ENCODE measurements around the gene UBA3. TPM values are rescaled to one million over a fixed set of nuclear protein-coding genes. Genes with fewer than 3 reads are reported as not detected.

UBA3 gene
- total RNA-seq (59.4 and 59.8 TPM in 2 replicates), polyA plus RNA-seq (43.3 and 58.5 TPM in 2 replicates)

GRCh38 chr3:69080233-69080920 is at the start of gene UBA3:
Gene UBA3 (minus strand): TSS chr3:69080365. CDS start chr3:69080353, 12 bp downstream.
- H3K27ac ChIP-seq, result peak within 1 kb of the TSS; percentile 82
- H3K36me3 ChIP-seq (replicated peaks; ENCODE audit: insufficient read depth, low read depth), result no peaks in the 10 kb centered on the region
- H3K9me2 ChIP-seq (replicated peaks; ENCODE audit: insufficient read depth), result no peaks in the 10 kb centered on the region
- 10% methylated on average over 23 of the region's 37 CpGs for WGBS (ENCODE audit: low lambda C conversion rate, missing lambda C conversion rate)
- H3K27me3 ChIP-seq, result no peaks in the 10 kb centered on the region
- no peaks in the 10 kb centered on the region for H3K9me3 ChIP-seq (ENCODE audit: low read depth)
- H3K4me2 ChIP-seq, result peak within 1 kb of the TSS; percentile 90
- no peak for TF ChIP-seq EZH2 (IDR thresholded peaks at IDR 0.05; ENCODE audit: borderline replicate concordance)
- no peak for TF ChIP-seq CTCF (IDR thresholded peaks at IDR 0.05; ENCODE audit: poor library complexity)
- TF ChIP-seq EZH2phosphoT487 (IDR thresholded peaks at IDR 0.05; ENCODE audit: low read depth, severe bottlenecking, unreplicated experiment), result no peak
- H3K4me1 ChIP-seq (ENCODE audit: insufficient read depth), result peaks cover 37% of the 10 kb centered on the region
- no peaks in the 10 kb centered on the region for H4K20me1 ChIP-seq (ENCODE audit: insufficient read depth, poor library complexity, severe bottlenecking)
- H2AFZ ChIP-seq, result peak within 1 kb of the TSS; percentile 76
- peak within 1 kb of the TSS; percentile 72 for H3K4me3 ChIP-seq
- peak; percentile 96 for DNase-seq (ENCODE audit: low spot score)
- peaks cover 52% of the 10 kb centered on the region for H3K79me2 ChIP-seq

GRCh38 chr3:69129531-69129930 is 49.4 kb upstream of the UBA3 start:
- no peak for DNase-seq (ENCODE audit: low spot score)
- no peaks in the 10 kb centered on the region for H3K9me2 ChIP-seq (replicated peaks; ENCODE audit: insufficient read depth)
- H3K4me3 ChIP-seq, result no peak overlapping the region
- no peak overlapping the region for H3K4me2 ChIP-seq
- H3K36me3 ChIP-seq (replicated peaks; ENCODE audit: insufficient read depth, low read depth), result no peaks in the 10 kb centered on the region
- no peak overlapping the region for H2AFZ ChIP-seq
- H4K20me1 ChIP-seq (ENCODE audit: insufficient read depth, poor library complexity, severe bottlenecking), result no peaks in the 10 kb centered on the region
- no peaks in the 10 kb centered on the region for H3K79me2 ChIP-seq
- H3K27me3 ChIP-seq, result no peaks in the 10 kb centered on the region
- TF ChIP-seq EZH2phosphoT487 (IDR thresholded peaks at IDR 0.05; ENCODE audit: low read depth, severe bottlenecking, unreplicated experiment), result no peak
- TF ChIP-seq CTCF (IDR thresholded peaks at IDR 0.05; ENCODE audit: poor library complexity), result no peak
- TF ChIP-seq EZH2 (IDR thresholded peaks at IDR 0.05; ENCODE audit: borderline replicate concordance), result no peak
- no peak overlapping the region for H3K27ac ChIP-seq
- no peaks in the 10 kb centered on the region for H3K4me1 ChIP-seq (ENCODE audit: insufficient read depth)
- H3K9me3 ChIP-seq (ENCODE audit: low read depth), result no peaks in the 10 kb centered on the region
- 36% methylated on average over 1 of the region's 1 CpG for WGBS (ENCODE audit: low lambda C conversion rate, missing lambda C conversion rate)

- no peaks in the 10 kb centered on the region for H3K36me3 ChIP-seq (replicated peaks; ENCODE audit: insufficient read depth, low read depth)
- H4K20me1 ChIP-seq (ENCODE audit: insufficient read depth, poor library complexity, severe bottlenecking), result no peaks in the 10 kb centered on the region
- H3K79me2 ChIP-seq, result no peaks in the 10 kb centered on the region
- TF ChIP-seq EZH2phosphoT487 (IDR thresholded peaks at IDR 0.05; ENCODE audit: low read depth, severe bottlenecking, unreplicated experiment) (no peak), CTCF (IDR thresholded peaks at IDR 0.05; ENCODE audit: poor library complexity) (no peak), EZH2 (IDR thresholded peaks at IDR 0.05; ENCODE audit: borderline replicate concordance) (no peak)
- H3K4me1 ChIP-seq (ENCODE audit: insufficient read depth), result no peaks in the 10 kb centered on the region
- H3K27ac ChIP-seq, result no peak overlapping the region
- H3K9me2 ChIP-seq (replicated peaks; ENCODE audit: insufficient read depth), result no peaks in the 10 kb centered on the region
- H3K27me3 ChIP-seq, result no peaks in the 10 kb centered on the region
- H2AFZ ChIP-seq, result no peak overlapping the region
- no peak overlapping the region for H3K4me3 ChIP-seq
- H3K9me3 ChIP-seq (ENCODE audit: low read depth), result no peaks in the 10 kb centered on the region
- no peak for DNase-seq (ENCODE audit: low spot score)
- no peak overlapping the region for H3K4me2 ChIP-seq
These were observed 48.3 kb upstream of the UBA3 start for GRCh38 chr3:69128509-69128908.

All from hepatocyte (in vitro differentiated cells).